Neural cell (in vitro differentiated cells): ENCODE measurements around the gene ULBP2. TPM values are rescaled to one million over a fixed set of nuclear protein-coding genes. Genes with fewer than 3 reads are reported as not detected.
"Not testable (repeated sequence)": the region's sequence is repeated elsewhere in the genome, so short reads cannot be mapped to it uniquely, and the experiment has no call there.

Experiments
- H2AFZ ChIP-seq: fragments of 200-600, 300-800 bp; sonication (generic), shearing (Covaris generic); 2 replicates; pipeline ENCODE4 v1.6.0; 2014; ENCODE audit warnings: low read depth, mild to moderate bottlenecking, antibody characterized with exemption, low read length, moderate library complexity
- H3F3A ChIP-seq: fragments of 200-600 bp; shearing (Covaris generic); 2 replicates; pipeline ENCODE4 v1.6.1; 2016; ENCODE audit warnings: mild to moderate bottlenecking, moderate library complexity, mixed read lengths, antibody characterized with exemption, low read length; ENCODE audit not compliant: insufficient read depth, poor library complexity, severe bottlenecking
- H3K27ac ChIP-seq: fragments of 200-600, 300-800 bp; sonication (generic), shearing (Covaris generic); 2 replicates; pipeline ENCODE4 v1.5.1; 2014; ENCODE audit warnings: mild to moderate bottlenecking, low read length, moderate library complexity
- H3K27me3 ChIP-seq: fragments of 300-800, 200-600 bp; sonication (generic), shearing (Covaris generic); 2 replicates; pipeline ENCODE4 v1.6.0; 2014; ENCODE audit warnings: mild to moderate bottlenecking, low read depth, low read length, moderate library complexity; ENCODE audit not compliant: insufficient read depth
- H3K36me3 ChIP-seq: fragments of 300-800, 200-600 bp; sonication (generic), shearing (Covaris generic); 2 replicates; pipeline ENCODE4 v1.5.1; 2014; ENCODE audit warnings: mild to moderate bottlenecking, antibody characterized with exemption, low read length, moderate library complexity; ENCODE audit not compliant: insufficient read depth
- H3K4me2 ChIP-seq: fragments of 300-800, 200-600 bp; sonication (generic), shearing (Covaris generic); 2 replicates; pipeline ENCODE4 v1.6.0; 2014; ENCODE audit warnings: mild to moderate bottlenecking, low read length
- H3K4me3 ChIP-seq: fragments of 300-800, 200-600 bp; sonication (generic), shearing (Covaris generic); 2 replicates; pipeline ENCODE4 v1.5.1; 2014; ENCODE audit warnings: mild to moderate bottlenecking, low read length, moderate library complexity
- H3K79me2 ChIP-seq: fragments of 200-600 bp; shearing (Covaris generic); replicated peaks from 2 replicates; pipeline ENCODE4 v1.6.0; 2014; ENCODE audit warnings: mild to moderate bottlenecking, low read length, moderate library complexity; ENCODE audit not compliant: insufficient read depth
- H3K9ac ChIP-seq: fragments of 300-800, 200-600 bp; sonication (generic), shearing (Covaris generic); 2 replicates; pipeline ENCODE4 v1.6.1; 2016; ENCODE audit warnings: mild to moderate bottlenecking, low read length, mixed read lengths
- H3K9me2 ChIP-seq: fragments of 200-600 bp; shearing (Covaris generic); 2 replicates; pipeline ENCODE4 v1.6.1; 2016; ENCODE audit warnings: mild to moderate bottlenecking, low read length, mixed read lengths; ENCODE audit not compliant: insufficient read depth
- H3K9me3 ChIP-seq: fragments of 200-600, 300-800 bp; sonication (generic), shearing (Covaris generic); 2 replicates; pipeline ENCODE4 v1.6.1; 2016; ENCODE audit warnings: mild to moderate bottlenecking, mixed run types, low read length, moderate library complexity, mixed read lengths
- H4K20me1 ChIP-seq: fragments of 200-600 bp; shearing (Covaris generic); 2 replicates; pipeline ENCODE4 v1.6.1; 2016; ENCODE audit warnings: mild to moderate bottlenecking, mixed run types; ENCODE audit not compliant: insufficient read depth
- EP300 ChIP-seq: fragments of 450-650 bp; conservative IDR thresholded peaks from 2 replicates; pipeline ENCODE4 v1.6.1; 2014; ENCODE audit warnings: antibody characterized with exemption, mild to moderate bottlenecking, moderate library complexity; ENCODE audit not compliant: poor library complexity, severe bottlenecking
- EZH2 ChIP-seq: fragments of 200-600, 300-800 bp; shearing (Covaris generic), sonication (generic); IDR thresholded peaks from 2 replicates; pipeline ENCODE4 v1.6.1; 2014; ENCODE audit warnings: antibody characterized with exemption, low read length, borderline replicate concordance, mild to moderate bottlenecking; ENCODE audit not compliant: insufficient read depth, poor library complexity, severe bottlenecking
- MXI1 ChIP-seq: fragments of 450-650 bp; conservative IDR thresholded peaks from 2 replicates; pipeline ENCODE4 v1.6.1; 2014; ENCODE audit warnings: antibody characterized with exemption, mild to moderate bottlenecking; ENCODE audit not compliant: poor library complexity, severe bottlenecking
- POLR2AphosphoS5 ChIP-seq: IDR thresholded peaks from 2 replicates; pipeline ENCODE4 v1.6.1; 2012
- RAD21 ChIP-seq: fragments of 450-650 bp; conservative IDR thresholded peaks from 2 replicates; pipeline ENCODE4 v1.6.1; 2014; ENCODE audit warnings: antibody characterized with exemption, mild to moderate bottlenecking, moderate library complexity
- SMC3 ChIP-seq: fragments of 450-650 bp; conservative IDR thresholded peaks from 2 replicates; pipeline ENCODE4 v1.6.1; 2014; ENCODE audit warnings: antibody characterized with exemption, mild to moderate bottlenecking, moderate library complexity; ENCODE audit not compliant: poor library complexity
- TAF1 ChIP-seq: IDR thresholded peaks from 2 replicates; pipeline ENCODE4 v1.6.1; 2012; ENCODE audit warnings: low read depth
- polyA plus RNA-seq: library from polyadenylated mRNA; depleted of rRNA; stranded (reverse); fragments of >200 nt; gene quantifications from 2 replicates; pipeline ENCODE4 v1.2.3, GENCODE V29; 2014
- TF ChIP-seq, protein P1 (sequence below): IDR thresholded peaks from 2 replicates; pipeline ENCODE4 v1.6.1; 2012; ENCODE audit warnings: borderline replicate concordance
- TF ChIP-seq, protein P2 (sequence below): fragments of 450-650 bp; IDR thresholded peaks from 2 replicates; pipeline ENCODE4 v1.5.1; 2014; ENCODE audit warnings: antibody characterized with exemption, mild to moderate bottlenecking, moderate library complexity; ENCODE audit not compliant: poor library complexity, severe bottlenecking

Gene ULBP2
- polyA plus RNA-seq, 1 donor from 2014 or later, result 1.5 TPM

DNA sequence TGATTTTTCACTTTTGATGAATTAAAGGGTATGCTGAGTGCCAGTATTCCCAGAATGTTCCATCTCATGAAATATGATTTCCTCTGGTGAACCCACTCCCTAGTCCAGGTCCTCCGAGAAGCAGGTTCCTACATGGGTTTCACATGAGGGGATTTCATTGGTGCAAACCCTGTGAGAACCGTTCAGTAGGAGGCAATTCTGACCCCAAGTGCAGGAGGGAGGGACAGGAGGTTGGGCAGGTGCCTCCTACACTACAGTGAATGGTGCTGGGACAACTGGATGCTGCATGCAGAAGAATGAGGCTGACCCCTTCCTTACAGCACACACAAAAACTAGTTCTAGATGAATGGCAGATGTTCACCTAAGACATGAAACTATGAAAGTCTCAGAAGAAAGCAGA lies 5.1 kb upstream of the ULBP2 start:
- Histone ChIP-seq H3K9ac (no peak overlapping the region), H3K79me2 (no peaks in the 10 kb centered on the region), H3K27ac (no peak overlapping the region), H3K9me2 (no peaks in the 10 kb centered on the region), H3K4me3 (no peak overlapping the region), H2AFZ (no peak overlapping the region), H3F3A (no peaks in the 10 kb centered on the region), H3K27me3 (peaks cover 86% of the 10 kb centered on the region), H3K36me3 (no peaks in the 10 kb centered on the region), H3K9me3 (no peaks in the 10 kb centered on the region), H4K20me1 (no peaks in the 10 kb centered on the region), H3K4me2 (no peak overlapping the region)
- TF ChIP-seq, protein P1, sequence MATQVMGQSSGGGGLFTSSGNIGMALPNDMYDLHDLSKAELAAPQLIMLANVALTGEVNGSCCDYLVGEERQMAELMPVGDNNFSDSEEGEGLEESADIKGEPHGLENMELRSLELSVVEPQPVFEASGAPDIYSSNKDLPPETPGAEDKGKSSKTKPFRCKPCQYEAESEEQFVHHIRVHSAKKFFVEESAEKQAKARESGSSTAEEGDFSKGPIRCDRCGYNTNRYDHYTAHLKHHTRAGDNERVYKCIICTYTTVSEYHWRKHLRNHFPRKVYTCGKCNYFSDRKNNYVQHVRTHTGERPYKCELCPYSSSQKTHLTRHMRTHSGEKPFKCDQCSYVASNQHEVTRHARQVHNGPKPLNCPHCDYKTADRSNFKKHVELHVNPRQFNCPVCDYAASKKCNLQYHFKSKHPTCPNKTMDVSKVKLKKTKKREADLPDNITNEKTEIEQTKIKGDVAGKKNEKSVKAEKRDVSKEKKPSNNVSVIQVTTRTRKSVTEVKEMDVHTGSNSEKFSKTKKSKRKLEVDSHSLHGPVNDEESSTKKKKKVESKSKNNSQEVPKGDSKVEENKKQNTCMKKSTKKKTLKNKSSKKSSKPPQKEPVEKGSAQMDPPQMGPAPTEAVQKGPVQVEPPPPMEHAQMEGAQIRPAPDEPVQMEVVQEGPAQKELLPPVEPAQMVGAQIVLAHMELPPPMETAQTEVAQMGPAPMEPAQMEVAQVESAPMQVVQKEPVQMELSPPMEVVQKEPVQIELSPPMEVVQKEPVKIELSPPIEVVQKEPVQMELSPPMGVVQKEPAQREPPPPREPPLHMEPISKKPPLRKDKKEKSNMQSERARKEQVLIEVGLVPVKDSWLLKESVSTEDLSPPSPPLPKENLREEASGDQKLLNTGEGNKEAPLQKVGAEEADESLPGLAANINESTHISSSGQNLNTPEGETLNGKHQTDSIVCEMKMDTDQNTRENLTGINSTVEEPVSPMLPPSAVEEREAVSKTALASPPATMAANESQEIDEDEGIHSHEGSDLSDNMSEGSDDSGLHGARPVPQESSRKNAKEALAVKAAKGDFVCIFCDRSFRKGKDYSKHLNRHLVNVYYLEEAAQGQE, result no peak
- no peak for TF ChIP-seq RAD21
- TF ChIP-seq MXI1, result no peak
- TF ChIP-seq EZH2, result no peak
- no peak for TF ChIP-seq POLR2AphosphoS5
- no peak for TF ChIP-seq EP300
- TF ChIP-seq, protein P2, sequence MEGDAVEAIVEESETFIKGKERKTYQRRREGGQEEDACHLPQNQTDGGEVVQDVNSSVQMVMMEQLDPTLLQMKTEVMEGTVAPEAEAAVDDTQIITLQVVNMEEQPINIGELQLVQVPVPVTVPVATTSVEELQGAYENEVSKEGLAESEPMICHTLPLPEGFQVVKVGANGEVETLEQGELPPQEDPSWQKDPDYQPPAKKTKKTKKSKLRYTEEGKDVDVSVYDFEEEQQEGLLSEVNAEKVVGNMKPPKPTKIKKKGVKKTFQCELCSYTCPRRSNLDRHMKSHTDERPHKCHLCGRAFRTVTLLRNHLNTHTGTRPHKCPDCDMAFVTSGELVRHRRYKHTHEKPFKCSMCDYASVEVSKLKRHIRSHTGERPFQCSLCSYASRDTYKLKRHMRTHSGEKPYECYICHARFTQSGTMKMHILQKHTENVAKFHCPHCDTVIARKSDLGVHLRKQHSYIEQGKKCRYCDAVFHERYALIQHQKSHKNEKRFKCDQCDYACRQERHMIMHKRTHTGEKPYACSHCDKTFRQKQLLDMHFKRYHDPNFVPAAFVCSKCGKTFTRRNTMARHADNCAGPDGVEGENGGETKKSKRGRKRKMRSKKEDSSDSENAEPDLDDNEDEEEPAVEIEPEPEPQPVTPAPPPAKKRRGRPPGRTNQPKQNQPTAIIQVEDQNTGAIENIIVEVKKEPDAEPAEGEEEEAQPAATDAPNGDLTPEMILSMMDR, result no peak
- TF ChIP-seq SMC3, result no peak
- TF ChIP-seq TAF1, result no peak

DNA sequence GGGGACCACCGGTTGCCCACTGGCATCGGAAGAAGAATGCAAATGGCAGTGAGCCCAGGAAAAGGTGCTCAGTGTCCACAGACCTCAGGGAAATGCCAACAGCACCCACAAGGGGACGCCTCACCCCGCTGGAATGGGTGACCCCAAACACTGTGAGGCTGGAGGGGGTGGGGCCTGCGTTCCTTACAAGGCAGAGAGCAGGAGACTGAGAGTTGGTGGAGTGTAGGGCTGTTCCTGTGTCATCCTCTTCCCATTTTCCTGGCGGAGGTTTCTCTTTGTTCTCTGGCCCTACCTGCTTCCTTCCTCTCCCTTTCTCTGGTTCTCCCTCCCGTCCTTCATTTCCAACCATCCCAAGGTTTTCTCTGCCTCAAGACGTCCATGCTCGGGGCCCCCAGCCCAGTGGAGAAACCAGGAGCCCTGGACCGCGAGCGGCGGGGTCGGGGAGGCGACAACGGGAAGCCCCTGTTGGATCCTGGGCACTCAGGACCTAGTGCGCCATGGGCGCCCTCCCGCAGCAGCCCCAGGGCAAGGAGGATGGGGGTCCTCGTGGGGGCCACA lies 3.7 kb upstream of the ULBP2 start:
- not testable (repeated sequence) for H3K9me2 ChIP-seq, H3K9me3 ChIP-seq, H3F3A ChIP-seq, H2AFZ ChIP-seq, H3K27ac ChIP-seq, H4K20me1 ChIP-seq, H3K4me2 ChIP-seq, H3K9ac ChIP-seq, H3K36me3 ChIP-seq, H3K79me2 ChIP-seq
- Histone ChIP-seq H3K27me3 (peaks cover 90% of the 10 kb centered on the region), H3K4me3 (peak overlapping the region; percentile 54)
